Stimulated activated CD8-positive, alpha-beta memory T cell treated with anti-CD3 and anti-CD28 coated beads, Interleukin-2, amount 100 ng/mL, for 48 hours (primary cell): Measurements from ENCODE around the gene FAM234B.
"Not testable (repeated sequence)": the region's sequence is repeated elsewhere in the genome, so short reads cannot be mapped to it uniquely, and the experiment has no call there.

Experiments
- DNase-seq, 2 donors: peaks; one replicate each; pipeline ENCODE4 v3.0.0-alpha.2; 2020; ENCODE audit warnings: low read depth in 2 of 2

Gene FAM234B

DNA sequence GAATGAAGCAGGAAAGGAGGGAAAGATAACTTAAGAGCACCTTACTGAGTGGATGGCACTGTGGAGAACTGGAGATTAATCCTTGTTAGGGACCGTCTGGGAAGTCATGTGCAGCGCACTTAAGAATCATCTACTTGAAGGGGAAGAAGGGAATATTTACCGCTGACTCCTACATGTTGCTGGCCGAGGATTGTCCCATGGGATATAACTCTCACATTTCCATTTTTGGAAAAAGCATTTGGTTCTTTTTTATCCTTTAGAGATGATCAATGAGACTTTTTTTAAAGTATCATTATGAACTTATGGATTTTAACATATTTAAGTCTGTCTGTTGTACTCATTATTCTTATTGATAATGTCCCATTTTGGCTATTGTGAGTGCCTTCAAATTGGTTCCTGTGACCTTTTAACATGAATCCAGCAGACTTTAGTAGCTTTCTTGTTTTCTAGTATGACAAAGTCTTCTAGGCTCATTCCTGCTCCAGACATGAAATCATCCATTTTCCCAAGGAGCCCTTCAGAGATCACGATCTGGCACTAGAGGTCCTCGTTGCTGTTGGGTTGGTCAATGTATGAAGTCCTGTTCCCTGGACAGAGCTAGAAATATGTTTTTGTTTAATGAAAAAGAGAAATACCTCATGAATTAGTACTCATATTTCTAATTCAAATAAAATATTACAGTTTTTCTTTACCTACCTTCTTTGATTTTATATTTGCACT lies 20.2 kb upstream of the FAM234B start:
- no peak for DNase-seq

DNA sequence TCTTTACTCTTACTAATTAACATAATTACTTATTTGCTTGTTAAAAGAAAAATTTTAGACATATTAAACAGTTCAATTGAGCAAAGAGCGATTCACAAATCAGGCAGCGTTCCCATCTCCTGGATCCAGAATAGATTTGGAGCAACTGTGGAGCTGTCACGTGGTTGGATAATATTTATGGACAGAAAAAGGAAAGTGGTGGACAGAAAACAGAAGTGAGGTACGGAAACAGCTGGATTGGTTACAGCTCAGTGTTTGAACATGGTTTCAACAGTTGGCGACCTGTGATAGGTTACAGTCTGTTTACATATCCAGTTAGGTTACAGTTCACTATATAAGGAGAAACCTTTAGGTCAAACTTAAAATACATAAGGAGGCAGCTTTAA lies 19.7 kb upstream of the FAM234B start:
- DNase-seq: no peak

DNA sequence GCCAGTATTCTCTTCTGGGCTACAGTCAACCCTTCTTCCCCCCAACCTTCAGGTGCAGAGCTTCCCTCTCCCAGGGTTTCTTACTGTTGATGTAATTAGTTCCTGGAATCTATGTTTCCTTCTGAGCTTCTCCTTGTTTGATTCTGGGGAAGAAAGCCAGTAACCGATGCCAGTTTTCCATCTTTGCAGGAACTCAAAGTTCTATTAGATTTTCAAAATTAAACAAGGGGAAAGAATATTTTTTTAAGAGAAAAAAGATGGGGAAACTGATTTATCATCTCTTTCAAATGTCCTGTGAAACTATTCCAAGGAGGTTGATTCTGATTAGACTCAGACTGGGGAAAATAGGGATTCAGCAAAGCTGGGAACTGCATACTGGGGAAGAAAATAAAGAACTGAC lies 17.9 kb upstream of the FAM234B start:
- no peak for DNase-seq

- no peak for DNase-seq
These were observed 17.1 kb upstream of the FAM234B start for GRCh38 chr12:13027032-13027431.

DNA sequence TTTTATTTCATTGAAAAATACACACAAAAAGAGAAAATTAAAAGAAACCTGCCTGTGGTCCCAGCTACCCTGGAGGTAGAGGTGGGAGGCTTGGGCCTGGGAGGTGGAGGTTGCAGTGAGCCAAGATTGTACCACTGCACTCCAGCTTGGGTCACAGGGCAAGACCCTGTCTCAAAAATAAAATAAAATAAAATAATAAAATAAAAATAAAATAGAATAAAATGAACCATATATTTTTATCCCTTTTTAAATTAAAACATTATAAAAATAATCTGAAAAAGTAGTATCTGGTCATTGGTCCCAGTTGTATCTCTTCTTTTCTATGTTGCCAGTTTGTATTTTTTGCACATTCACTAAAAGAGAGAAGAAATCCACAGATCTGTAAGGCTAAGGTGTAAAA lies 16.7 kb upstream of the FAM234B start:
- no peak for DNase-seq

- DNase-seq: no peak
These were observed 15.2 kb upstream of the FAM234B start for GRCh38 chr12:13028825-13029570.

DNA sequence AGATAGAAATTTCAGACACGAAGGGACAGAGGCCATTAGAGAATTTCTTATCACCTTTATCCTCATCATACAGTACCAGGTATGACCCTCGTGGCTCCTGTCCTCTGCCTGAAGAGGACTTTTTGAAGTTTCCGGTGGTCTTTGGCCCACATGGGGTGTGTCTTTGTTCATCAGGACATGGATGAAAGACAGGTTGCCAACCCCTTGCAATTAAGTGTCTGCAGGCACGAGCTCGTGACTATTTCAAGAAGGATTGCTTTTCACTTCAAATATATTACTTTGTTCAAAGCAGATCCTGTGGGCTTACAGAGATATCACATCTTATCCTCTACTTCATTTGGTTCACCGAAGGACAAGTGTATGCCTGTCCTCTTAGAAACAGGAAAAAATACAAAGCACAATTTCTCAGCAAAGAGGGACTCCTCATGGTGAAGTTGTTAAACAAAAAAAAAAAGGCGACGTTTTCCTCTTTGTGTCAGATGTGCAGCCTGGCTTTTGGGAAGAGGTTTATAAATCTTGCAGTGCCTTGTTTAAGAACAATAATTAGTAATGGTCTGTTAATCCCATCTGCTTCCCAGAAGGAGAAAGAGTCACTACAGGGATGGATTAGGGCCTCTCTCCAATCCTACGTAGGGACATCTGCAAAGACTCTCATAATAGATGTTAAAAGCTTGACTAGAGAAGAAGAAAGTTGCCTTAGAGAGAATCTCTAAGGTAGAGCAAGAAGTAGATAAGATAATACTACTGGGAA lies 13.5 kb upstream of the FAM234B start:
- no peak for DNase-seq

GRCh38 chr12:13032164-13032563 lies 12.0 kb upstream of the FAM234B start:
- no peak for DNase-seq

DNA sequence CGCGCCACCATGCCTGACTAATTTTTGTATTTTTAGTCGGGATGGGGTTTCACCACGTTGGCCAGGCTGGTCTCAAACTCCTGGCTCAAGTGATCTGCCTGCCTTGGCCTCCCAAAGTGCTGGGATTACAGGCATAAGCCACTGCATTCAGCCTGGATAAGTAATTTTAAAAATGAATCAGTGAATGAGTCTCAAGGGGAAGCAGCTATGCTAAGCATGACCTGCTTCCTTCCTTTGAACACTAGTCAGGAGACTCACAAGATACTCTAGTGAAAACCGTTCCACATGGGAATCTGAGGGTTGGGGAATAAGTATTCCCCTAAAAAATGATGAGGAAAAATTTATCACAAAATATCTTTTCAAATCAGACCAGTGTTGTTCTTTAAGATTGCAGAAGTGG lies 10.7 kb upstream of the FAM234B start:
- no peak for DNase-seq

DNA sequence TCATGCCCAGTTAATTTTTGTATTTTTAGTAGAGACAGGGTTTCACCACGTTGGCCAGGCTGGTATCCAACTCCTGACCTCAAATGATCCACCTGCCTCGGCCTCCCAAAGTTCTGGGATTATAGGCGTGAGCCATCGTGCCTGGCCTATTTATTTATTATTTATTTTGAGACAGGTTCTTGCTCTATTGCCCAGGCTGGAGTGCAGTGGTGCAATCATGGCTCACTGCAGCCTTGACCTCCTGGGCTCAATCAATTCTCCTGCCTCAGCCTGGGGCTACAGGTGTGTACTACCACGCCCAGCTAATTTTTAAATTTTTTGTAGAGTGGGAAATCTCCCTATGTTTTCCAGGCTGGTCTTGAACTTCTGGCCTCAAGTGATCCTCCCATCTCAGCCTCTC lies 8.8 kb upstream of the FAM234B start:
- not testable (repeated sequence) for DNase-seq

DNA sequence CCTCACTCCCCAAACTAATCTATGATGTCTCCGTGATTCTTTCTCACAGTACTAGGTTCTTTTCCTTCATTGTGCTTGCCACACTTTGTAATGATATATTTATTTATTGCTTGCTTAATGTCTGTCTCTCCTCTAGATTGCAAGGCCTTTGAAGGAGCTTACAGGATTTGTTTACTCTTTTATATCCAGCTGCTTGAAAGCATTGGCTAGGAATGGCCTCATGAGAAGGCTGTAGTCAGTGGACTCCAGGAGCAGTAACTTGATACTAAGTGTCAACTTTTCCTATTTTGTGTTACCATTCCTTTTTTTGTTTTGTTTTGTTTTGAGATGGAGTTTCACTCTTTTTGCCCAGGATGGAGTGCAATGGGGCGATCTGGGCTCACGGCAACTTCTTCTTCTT lies 7.3 kb upstream of the FAM234B start:
- no peak for DNase-seq

DNA sequence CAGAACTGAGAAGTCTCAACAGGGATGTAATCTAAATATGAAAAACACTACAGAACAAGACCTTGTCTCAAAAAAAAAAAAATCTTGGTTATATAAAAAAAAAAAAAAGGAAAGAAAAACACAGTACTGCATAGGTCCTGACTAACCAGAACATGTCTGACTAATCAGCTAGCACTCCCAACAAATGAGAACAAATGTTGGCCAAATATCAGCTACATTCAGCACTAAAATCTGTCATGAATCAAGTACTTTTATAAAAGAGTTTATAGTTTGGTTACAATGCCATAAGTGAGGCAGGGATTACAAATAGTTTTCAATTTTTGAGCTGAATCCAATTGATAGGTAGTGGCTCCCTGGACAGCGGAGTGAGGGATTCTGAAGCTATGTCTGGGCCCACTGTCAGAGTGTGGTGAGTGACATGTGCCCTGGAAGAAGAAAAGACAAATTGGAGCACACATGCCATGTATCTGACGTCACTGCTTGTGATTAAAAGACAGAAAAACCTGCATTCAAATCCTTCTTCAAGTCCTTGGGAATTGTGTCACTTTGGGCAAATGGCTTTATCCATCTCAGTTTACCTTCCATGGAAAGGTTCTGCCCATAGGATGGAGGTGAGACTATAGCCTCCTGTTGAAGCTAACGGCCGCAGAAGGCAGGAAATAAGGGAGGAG lies 5.6 kb upstream of the FAM234B start:
- DNase-seq: no peak

GRCh38 chr12:13039328-13039956 lies 4.7 kb upstream of the FAM234B start:
- DNase-seq: no peak

DNA sequence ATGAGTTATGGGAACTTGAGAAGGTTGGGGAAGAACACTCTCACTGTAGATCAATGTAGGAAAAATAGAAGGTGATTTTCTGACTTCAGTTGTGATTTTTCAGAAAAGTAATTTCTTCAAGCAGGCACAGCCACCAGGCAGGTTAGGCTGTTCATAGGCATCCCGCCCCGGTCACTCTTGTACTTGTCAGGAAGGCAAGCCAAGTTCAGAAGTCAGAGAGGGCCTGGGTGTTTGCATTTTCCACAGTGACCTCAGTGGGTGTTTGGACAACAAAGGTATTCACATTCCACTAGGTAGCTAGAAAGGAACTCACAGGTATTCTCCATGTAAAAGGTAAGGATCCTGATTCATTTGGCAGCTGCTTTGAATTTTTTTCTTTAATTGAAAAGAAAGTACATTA lies 3.0 kb upstream of the FAM234B start:
- no peak for DNase-seq

GRCh38 chr12:13042666-13043230 lies 1.4 kb upstream of the FAM234B start:
- DNase-seq: no peak

- DNase-seq: no peak
These were observed 722 bp downstream of the FAM234B start for GRCh38 chr12:13044906-13045299.

- DNase-seq: no peak
These were observed 1.6 kb downstream of the FAM234B start for GRCh38 chr12:13045816-13046215.

DNA sequence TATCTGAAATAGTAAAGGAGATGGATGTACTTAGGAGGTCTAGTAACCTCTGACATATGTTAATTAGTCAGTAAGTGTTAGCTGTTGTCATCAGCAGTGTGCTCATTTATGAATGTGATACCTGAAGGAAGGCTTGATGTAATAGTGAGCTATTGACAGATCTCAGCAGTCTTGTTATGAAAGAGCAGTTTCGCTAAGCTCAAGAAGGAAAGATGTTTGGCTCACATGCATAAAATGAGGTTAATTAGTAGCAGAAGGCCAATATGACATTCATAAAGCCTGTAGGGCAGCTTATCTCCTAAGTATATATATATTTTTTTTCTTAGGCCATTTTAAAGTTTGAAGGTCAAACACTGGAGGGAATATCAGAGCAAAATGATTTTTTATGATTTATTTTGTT lies 2.8 kb downstream of the FAM234B start:
- DNase-seq: no peak

DNA sequence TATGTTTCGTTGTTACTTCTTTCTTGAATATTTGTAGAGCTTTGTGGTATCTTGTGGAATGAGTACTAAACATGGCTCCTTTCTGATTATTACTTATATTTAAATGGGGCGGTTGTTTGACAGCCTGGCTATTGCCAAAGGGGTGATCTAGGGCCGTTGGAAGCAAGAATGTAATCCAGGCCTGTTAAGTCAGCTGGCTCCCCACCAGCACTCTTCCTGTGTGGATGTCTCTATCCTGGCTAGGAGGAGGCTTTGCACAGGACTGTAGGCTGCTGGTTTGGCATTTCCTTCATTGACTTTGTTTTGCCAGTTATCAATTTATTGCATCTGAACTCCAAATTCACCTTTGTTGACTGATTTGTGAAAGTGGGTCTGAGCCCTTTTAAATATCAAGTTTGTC lies 5.6 kb downstream of the FAM234B start:
- DNase-seq: no peak

DNA sequence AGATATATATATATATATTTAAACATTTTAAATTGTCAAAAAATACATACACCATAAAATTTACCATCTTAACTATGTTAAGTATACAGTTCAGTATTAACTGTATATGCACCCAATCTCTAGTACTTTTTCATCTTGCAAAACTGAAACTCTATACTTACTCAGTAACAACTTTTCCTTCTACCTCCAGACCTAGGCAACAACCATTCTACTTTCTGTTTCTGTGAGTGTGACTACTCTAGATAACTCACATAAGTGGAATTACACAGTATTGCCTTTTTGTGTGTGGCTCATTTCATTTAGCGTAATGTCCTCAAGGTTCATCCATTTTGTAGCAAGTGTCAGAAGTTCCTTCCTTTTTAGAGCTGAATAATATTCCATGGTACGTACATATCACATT lies 8.2 kb downstream of the FAM234B start:
- DNase-seq: no peak

- DNase-seq: not testable (repeated sequence)
These were observed 9.4 kb downstream of the FAM234B start for GRCh38 chr12:13053617-13054016.
